GM19395 (cell line): Measurements from ENCODE around the gene LRRIQ1.

ENCODE experiments used
- ATAC-seq: cut with Tn5 transposase; IDR thresholded peaks from one replicate; pipeline ENCODE4 v1.9.1; 2021; ENCODE audit warnings: mild to moderate bottlenecking, moderate library complexity; ENCODE audit not compliant: unreplicated experiment

Gene LRRIQ1

DNA sequence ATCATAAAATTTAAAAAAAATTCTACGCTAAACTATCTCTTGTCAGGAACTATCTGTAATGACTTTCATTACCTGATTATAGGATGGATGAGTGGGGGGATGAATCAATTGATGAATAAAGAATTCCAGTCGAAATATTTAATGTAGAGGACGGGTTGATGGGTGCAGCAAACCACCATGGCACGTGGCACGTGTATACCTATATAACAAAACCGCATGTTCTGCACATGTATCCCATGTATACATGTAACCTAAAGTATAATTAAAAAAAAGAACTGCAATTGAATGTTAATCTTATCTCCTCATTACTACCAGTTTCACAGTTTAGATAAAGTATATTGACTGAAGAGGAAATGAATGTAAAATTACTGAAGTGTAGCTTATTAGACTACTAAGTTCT, 23.4 kb downstream of the LRRIQ1 start:
- no peak for ATAC-seq

DNA sequence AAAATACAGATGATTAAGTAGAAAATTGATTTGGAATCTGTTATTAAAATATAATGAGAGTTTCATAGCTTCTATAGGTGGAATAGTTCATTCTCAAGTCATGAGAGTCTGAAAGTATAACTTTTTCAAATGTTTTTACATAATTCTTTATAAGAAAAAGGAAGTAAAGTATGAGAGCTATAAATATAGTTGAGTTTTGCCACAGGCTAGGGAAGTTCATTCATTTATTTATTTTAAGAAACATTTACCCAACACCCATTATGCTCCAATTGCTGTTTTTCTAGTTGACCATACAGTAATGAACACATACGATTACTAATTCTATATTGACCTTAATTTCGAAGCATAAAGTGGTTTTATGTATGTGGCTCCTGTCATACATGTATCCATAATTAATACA, 24.8 kb downstream of the LRRIQ1 start:
- ATAC-seq = no peak

DNA sequence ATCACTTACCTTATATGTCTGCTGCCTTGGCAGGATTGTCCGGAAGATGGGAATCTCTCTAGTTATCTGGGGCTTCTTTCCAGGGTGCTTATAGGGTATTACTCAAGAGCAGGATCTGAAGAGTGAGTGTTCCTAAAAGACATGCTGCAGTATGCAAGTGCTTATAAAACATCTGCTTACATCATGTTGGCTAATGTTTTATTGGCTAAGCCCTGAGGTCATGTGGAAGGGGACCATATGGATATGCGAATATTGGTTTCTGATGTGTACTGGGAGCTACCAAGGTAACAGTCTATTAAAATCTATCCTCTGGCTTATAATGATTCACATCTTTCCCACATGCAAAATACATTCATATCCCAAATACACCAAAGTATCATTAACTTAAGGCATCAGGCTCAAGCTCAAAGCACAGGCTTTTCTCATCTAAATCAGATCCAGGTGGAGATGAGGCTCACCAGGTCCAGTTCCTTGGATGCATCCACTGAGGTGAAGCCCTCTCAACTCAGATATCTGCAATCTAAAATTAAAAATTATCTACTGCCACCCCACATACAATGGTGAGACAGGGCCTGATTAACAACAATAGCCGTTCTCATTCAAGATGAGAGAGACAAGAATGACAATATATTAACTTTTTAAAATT, 29.8 kb downstream of the LRRIQ1 start:
- ATAC-seq = no peak

DNA sequence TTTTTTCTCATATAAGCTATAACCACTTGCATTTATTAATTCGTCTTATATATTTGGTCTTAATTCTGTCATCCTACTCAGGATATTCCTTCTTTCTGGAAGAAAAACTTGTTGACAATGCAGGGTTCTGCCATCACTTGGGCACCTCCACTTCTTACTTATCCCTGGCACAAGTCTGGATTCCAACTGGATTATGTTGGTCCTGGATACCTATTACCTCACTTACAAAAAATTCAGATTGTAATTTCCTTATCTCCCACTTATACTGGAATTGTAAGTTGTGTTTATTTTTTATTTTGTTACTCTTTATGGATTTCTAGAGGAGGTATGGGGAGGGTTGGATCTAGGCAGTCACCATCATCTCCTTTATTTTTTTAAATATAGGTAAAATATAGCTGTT, 36.7 kb downstream of the LRRIQ1 start:
- ATAC-seq = no peak

DNA sequence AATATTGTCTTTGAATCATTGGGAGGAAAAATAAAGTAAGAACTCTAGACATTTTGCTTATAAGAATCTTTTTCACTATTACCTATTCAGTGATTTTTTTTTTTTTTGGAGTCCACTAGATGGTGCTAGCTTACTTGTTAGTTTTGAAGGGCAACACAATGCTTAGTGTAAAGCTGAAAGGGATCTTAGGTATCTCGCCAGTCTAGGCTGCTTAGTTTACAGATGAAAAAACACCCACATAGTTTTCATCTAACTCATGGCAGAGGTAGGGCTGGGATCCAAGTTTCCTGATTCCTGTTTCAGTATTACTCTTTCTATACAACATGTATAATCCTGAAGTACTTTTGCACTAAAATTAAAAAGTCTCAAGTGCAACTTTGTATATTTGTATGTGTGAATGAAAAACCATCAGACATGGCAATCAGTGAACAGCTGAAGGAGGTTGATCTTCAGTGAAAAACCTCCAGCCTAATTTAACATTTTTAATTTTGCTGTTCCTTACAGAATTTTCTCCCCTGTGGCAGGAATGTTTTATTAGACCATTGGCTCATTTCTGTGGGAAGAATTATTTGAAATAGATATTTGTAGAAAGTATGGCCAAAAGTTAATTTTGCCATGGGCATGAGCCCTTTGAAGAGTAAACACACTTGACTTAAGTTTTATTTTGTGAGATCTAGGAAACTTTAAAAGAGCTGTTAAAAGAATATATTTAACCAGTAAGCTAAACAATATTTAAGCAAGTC, 40.7 kb downstream of the LRRIQ1 start:
- peak; percentile 78 for ATAC-seq

DNA sequence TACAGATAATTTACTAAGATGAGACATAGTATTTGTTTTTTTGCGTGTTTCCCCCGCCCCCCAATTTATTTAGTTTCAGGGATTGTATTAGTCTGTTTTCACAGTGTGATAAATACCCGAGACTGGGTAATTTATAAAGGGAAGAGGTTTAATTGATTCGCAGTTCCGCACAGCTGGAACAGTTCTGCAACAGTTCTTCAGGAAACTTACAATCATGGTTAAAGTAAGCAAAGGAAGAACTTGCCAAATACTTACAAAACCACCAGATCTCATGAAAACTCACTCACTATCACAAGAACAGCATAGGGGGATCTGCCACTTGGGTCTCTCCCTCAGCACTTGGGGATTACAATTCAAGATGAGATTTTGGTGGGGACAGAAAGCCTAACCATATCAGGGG, 48.9 kb downstream of the LRRIQ1 start:
- no peak for ATAC-seq

DNA sequence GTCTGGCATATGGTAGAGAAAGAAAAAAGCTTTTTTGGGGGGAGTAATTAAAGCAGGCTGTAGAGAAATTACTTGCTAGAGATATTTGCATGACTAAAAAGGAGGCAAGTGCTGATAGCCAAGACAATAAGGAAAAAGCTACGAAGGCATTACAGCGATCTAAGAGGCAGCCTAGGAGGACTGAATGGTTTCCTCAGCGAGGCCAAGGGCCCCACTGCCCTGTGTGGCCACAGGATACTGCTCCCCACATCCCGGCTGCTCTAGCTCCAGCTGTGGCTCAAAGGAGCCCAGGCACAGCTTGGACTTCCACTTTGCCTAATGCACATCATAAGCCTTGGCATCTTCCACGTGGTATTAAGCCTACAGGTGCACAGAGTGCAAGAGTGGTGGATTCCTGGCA, 53.6 kb downstream of the LRRIQ1 start:
- no peak for ATAC-seq

DNA sequence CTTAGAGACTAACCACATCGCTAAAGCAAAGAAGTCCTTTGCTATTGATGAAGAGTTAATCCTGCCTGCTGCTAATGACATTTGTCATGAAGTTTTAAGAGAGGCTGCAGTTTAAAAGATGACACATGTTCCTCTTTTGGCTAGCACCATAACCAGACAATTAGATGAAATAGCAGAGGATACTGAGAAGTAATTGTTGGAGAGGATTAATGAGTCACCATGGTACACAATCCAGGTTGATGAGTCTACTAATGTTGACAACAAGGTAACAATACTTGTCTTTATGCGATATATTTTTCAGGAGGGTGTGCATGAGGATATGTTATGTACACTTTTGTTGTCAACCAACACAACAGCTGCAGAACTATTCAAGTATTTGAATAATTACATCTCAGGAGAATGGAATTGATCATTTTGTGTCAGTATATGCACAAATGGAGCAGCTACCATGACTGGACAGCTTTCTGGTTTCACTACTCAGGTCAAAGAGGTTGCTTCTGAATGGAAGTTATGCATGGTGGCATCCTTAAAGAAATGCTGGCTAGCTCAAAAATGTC, 56.7 kb downstream of the LRRIQ1 start:
- ATAC-seq = no peak

DNA sequence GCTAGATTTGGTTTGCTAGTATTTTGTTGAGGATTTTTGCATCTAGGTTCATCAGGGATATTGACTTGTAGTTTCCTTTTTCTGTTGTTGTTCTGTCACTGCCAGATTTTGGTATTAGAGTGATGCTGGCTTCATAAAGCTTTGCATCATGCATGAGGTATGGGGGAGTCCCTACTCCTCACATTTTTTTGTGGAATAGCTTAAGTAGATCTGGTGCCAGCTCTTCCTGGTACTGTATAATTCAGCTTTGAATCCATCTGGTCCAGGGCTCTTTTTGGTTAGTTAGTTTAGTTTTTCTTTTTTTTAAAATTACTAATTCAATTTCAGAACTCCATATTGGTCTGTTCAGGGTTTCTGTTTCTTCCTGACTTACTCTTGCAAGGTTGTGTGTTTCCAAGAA, 59.4 kb downstream of the LRRIQ1 start:
- ATAC-seq = no peak

DNA sequence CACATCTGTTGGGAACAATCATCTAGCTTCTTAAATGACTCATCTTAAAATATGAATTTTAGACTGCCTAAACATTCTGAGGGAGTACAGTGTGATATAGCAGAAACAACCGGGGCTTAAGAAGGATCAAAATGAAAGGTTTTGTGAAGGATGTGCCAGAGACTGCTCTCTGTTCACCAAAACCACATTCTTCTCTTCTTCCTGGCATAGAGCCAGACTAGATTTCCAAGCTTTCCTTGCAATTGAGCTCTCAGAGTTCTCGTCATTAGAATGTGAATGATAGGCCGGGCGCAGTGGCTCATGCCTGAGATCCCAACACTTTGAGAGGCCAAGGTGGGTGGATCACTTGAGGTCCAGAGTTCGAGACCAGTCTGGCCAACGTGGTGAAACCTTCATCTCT, 94.5 kb downstream of the LRRIQ1 start:
- no peak for ATAC-seq

DNA sequence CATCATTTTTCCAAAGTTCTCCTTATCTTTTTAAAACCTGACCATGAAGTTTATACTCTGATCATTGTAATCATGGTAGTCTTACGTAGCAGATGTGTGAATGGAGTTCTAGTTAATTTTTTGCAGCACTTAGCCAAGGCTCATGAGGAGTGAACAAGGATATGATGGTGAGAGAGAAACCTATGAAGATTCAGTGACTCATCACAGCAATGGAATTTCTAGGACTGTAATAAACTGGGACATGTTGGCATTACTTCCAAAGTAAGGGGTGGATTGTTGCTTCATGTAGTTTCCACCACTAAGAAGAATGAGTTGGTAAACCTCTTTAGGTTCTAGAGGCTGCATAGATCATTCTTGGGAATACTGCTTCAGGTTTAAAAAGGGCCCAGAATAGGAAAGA, 102.7 kb downstream of the LRRIQ1 start:
- ATAC-seq = no peak

DNA sequence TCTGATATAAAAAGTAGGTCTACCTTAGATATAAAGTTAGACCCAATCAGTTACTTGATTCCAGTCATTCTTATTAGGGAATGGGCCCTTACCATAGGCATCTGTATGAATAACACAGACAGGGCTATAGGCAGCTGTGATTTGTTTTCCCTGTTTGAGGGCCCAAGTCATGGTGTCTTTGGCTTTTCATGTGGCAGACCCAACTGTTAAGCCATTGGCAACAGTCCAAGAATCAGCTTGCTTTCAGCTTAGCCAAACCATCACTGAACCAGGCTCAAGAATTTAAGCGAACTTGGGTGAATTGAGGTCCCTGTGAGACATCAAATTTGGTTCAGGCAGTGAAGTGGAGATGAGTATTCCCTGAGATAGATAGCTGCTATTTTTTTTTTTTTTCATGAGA, 111.2 kb downstream of the LRRIQ1 start:
- ATAC-seq = no peak

DNA sequence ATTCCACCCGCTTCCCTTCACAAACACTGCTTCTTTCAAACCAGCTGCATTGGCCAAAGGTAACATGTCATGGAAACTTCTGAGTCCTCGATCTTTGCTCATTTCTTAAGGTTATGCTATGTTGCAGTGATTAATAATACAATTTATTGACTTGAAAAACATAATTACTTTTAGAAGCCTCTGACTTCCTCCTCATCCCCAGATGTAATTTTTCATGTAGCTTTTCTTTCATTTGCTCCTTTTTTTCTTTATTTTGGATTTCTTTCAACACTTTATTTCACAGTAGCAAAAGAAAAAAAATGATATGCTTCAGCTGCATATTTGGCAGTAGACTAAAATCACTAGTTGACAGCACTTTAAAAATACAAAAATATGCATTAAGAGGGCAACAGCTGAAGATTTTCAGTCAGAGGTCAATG, 116.2 kb downstream of the LRRIQ1 start:
- ATAC-seq = no peak

DNA sequence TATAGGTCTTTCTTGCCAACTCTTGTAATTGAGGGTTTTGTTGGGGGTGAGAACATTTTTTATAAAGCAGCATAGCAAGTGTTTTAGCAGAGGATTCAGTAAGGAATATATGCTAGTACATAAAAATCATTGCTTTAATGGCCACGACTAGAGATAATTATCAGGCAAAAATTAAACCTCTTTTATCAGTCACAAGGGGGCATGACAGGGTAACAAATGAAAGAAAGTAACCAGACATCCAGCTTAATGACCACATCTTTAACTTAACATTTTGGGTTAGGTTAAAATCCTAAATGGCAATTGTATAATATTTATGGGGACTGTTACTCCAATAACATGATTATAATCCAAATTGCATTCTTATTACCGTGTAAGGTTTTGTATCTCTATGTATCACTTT, 119.6 kb downstream of the LRRIQ1 start:
- ATAC-seq = no peak

DNA sequence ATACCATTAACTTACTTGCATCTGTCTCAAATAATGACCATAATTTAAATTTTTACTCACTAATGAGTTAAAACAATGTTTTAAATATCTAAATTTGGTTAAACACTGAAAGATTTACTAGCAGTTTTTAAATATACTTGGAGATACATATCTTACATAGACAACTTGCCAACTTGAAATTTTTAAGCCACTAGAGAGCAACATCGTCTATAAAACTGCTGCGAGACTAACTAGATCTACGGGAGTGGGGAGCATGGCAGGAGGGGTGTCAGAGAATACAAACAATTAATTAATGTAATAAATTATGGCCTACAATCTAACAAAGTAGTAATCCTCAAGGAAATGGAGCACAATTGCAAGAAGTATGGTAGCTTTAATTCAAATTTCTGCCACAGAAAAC, 120.4 kb downstream of the LRRIQ1 start:
- no peak for ATAC-seq

DNA sequence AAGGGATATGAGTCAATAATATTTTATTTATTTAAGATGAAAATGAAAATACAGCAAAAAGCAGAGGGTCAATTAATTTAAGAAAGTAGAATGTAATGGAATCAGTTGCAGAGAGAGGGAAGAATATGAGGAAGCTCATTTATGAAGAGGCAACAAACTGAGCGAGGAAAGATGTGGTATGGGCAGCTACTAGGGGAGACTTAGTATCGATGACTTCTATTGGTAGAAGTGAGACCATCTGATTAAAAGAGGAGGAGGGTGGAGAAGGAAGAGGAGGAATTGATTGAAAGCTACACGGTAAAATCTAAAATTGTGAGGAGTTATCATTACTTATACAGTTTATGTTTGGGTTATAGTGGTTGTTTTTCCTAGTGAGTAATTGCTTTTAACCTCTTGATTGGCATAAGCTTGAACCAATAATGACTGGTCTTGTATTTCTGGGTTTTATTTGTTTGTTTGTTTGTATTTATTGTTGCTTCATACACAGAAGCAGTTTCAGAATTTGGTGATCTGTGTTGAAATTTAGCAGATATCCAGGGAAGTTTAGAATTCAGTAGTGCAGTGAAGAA, 121.0 kb downstream of the LRRIQ1 start:
- ATAC-seq = no peak

DNA sequence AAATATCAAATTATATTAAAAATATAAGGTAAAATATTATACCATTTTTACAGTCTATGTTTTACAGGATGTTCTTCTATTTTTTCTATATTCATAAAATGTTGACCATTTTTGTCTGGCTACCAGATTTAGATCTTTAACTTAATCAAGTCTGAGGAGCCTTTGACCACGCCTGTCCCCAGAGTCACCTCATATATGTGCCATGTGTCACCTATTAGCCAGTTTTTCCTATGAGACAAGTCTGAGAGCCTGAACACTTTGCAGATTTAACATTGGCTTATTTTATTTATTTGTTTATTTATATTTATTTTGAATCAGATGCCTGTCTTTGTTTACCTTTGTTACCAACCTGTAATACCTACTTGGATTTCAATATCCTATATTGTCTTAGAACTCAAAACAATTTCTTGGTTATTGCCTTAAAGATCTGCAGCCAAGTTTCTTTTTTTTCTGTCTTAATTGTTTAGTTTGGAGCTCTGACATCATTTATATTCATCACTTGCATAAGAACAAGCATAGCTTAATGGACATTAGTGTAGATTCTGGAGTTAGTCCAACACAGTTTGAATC, 127.7 kb downstream of the LRRIQ1 start:
- ATAC-seq = no peak

DNA sequence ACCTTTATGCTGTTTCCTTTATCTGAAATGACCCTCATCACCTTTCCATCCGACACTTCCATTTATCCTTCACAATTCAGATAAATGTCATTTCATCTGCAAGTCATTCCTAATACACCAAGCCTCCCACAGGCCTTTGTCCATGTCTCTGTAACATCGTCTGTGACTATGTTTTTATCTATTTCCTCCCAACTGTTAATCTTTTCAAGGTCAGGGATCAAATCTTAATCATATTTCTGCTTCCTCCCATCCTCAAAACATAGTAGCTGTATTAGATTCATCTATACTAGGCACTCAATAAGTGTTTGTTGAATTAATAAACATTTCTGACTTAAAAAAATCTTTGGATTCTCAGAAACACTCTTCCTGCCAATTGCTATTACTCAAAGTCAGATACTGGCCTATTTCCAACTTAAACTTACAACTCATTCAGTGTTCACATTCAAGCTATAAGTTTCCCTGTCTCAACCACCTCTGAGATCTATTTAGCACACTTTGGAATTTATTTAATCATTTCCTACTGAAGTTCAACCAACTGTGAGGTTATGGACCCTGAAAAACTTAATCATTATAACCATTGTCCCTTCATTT, 143.6 kb downstream of the LRRIQ1 start:
- no peak for ATAC-seq

DNA sequence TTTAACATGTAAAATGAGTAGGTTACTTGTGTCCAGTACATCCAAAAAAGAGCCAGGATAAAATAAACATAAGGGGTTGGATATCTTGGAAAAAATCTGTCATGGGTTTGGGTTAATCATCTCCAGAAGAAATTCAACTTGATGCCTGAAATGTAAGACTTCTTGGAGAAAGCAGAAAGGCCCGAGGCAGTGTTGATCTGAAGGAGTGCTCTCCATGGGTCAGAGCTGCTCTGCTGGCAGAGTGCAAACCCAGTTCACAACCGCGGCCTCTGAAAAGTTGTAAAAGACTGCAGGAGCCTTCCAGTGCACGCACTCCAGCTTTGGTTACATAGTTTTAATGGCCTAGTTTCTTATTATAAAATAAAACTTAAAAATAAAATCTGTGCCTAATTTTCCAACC, 146.5 kb downstream of the LRRIQ1 start:
- ATAC-seq = no peak

DNA sequence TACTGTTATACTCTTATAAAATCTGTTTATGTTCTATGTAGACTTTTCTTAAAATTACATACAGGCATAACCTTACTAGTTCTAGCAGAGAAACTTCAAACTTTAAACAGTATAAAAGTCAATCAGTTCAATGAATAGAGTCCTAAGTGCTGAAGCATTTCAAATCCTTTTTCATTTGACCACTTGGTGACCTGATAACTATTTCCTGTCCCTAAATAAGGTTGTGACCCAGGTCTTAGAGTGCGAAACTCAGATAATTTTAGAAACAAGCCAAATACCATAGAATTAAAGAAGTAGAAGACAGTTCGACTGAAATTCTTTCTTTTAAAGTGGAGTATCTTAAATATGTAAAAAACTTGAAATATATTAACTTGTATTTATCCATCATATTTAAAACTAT, 147.7 kb downstream of the LRRIQ1 start:
- no peak for ATAC-seq

DNA sequence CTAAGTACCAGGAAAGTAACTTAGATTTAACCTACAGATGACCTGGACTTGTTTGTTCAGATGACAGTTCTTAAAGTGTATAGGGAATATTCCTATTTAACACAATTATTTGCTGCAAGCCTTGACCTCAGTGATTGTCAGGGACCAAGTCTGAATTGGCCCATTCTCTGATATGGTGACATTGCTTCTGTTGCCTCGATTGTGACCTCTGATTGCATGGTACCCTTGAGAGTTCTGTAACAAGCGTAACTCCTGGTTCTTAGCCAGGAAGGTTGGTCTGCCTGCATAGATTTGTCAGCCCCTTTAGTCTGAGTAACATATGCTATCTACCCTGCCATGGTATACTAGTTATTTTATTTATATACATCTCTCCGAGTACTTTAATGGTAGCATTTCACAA, 150.1 kb downstream of the LRRIQ1 start:
- ATAC-seq = no peak
